Neural crest cell (in vitro differentiated cells): ENCODE data around the gene EGFL7. TPM values are rescaled to one million over a fixed set of nuclear protein-coding genes. Genes with fewer than 3 reads are reported as not detected.

Experiments
- DNase-seq: peaks from one replicate; pipeline ENCODE4 v3.0.0; 2021; ENCODE audit warnings: low read depth, mixed read lengths, low spot score
- H3K27ac Mint-ChIP-seq: one replicate; pipeline ENCODE4 v1.8.0; 2021; ENCODE audit warnings: mild to moderate bottlenecking, mixed read lengths; ENCODE audit not compliant: unreplicated experiment
- H3K27me3 Mint-ChIP-seq: 2 replicates; pipeline ENCODE4 v1.8.0; 2021; ENCODE audit warnings: low read depth, mild to moderate bottlenecking, mixed read lengths
- H3K36me3 Mint-ChIP-seq: 2 replicates; pipeline ENCODE4 v1.8.0; 2021; ENCODE audit warnings: low read depth, mild to moderate bottlenecking, mixed read lengths
- H3K4me1 Mint-ChIP-seq: 2 replicates; pipeline ENCODE4 v1.8.0; 2021; ENCODE audit warnings: mixed read lengths
- H3K4me3 Mint-ChIP-seq: one replicate; pipeline ENCODE4 v1.8.0; 2021; ENCODE audit warnings: mild to moderate bottlenecking, mixed read lengths
- H3K9me3 Mint-ChIP-seq: 2 replicates; pipeline ENCODE4 v1.8.0; 2021; ENCODE audit warnings: mixed read lengths
- total RNA-seq: library from RNA; stranded (reverse); gene quantifications from 2 replicates; pipeline ENCODE4 v1.2.1, GENCODE V29; 2021
- TF ChIP-seq, protein P1 (sequence below): fragments of 200-600 bp; sonication (generic); conservative IDR thresholded peaks from 2 replicates; pipeline ENCODE4 v1.5.0; 2021; ENCODE audit warnings: antibody characterized with exemption, mild to moderate bottlenecking

The EGFL7 gene
- total RNA-seq, 1 donor from 2014 or later = 14.1 TPM

DNA sequence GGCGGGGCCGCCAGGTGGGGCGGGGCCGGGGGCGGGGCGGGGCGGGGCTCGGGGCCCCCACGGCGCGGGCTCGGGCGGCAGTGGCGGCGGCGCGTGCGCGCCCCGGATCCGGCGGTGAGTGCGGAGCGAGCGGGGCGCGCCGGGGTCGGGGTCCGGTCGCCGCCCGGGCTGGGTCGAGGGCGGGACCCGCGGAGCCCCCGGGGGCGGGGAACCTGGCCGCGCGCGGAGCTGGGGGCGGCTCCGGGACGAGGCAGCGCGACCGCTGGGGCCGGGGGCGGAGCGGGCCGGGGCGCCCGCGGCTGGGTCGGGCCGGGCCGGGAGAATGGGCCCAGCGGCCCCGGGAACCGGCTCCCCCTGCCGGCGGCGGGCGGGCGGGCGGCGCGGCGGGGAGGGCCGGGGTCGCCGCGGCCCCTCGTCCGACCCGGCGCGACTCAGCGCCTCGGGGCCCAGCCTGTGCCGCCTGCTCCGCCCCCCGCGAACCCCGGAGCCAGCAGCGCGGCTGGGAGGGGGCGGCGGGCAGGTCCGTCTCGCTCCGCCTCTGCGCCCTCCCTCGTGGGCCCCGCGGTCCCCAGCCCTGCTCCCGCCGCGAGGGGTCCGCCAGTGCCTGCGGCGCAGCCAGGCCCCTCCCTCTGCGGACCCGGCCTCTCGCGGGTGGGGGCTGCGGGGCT lies 3.1 kb downstream of the EGFL7 start:
- DNase-seq = no peak
- peaks cover 4% of the 10 kb centered on the region for H3K27me3 Mint-ChIP-seq
- H3K9me3 Mint-ChIP-seq = no peaks in the 10 kb centered on the region
- no peak overlapping the region for H3K4me3 Mint-ChIP-seq
- H3K36me3 Mint-ChIP-seq = no peaks in the 10 kb centered on the region
- no peaks in the 10 kb centered on the region for H3K4me1 Mint-ChIP-seq
- H3K27ac Mint-ChIP-seq = no peak overlapping the region
- TF ChIP-seq, protein P1, sequence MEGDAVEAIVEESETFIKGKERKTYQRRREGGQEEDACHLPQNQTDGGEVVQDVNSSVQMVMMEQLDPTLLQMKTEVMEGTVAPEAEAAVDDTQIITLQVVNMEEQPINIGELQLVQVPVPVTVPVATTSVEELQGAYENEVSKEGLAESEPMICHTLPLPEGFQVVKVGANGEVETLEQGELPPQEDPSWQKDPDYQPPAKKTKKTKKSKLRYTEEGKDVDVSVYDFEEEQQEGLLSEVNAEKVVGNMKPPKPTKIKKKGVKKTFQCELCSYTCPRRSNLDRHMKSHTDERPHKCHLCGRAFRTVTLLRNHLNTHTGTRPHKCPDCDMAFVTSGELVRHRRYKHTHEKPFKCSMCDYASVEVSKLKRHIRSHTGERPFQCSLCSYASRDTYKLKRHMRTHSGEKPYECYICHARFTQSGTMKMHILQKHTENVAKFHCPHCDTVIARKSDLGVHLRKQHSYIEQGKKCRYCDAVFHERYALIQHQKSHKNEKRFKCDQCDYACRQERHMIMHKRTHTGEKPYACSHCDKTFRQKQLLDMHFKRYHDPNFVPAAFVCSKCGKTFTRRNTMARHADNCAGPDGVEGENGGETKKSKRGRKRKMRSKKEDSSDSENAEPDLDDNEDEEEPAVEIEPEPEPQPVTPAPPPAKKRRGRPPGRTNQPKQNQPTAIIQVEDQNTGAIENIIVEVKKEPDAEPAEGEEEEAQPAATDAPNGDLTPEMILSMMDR = no peak

DNA sequence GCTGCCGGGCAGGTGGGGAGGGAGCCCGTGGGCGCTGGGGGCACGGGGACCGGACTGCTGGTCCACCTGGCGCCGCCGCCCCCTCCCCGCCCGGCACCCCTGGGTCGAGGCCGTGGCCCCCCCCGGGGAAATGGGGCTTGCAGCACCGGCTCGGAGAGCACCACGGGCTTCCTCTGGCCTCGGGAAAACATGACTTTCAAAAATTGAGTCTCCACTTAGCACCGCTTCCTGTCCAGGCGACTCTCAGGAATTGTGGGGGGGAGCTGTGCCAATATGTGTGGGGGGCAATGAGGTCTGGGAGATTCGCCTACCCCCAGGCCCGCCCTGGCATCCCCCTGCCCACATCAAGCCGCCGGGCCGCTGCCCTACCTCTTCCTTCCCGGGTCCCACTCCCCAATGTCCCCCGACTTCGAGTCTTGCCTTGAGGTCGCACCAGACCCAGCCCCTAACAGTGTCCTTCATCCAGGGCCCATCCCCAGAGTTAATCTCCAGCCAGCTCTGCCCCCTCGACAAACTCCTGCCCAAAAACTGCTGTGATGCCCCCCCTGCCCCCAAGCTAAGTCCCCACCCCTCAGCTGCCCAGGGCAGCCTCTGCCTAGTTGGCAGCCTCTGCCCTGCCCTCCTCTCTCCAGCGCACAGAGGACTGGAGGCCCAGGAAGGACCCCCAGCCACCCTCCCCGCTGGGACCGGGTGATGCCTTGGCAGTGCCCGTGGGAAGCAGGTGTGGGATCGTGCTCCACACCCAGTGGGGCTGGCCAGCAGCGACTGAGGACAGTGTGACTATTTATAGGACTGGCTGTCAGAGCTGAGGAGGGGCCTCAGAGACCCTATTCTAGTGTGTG lies 3.9 kb downstream of the EGFL7 start:
- Mint-ChIP-seq H3K4me3 (peak overlapping the region; percentile 61), H3K36me3 (no peaks in the 10 kb centered on the region), H3K27ac (peak overlapping the region; percentile 57), H3K4me1 (no peaks in the 10 kb centered on the region), H3K9me3 (no peaks in the 10 kb centered on the region), H3K27me3 (peaks cover 4% of the 10 kb centered on the region)
- TF ChIP-seq, protein P1 = no peak
- DNase-seq = no peak

DNA sequence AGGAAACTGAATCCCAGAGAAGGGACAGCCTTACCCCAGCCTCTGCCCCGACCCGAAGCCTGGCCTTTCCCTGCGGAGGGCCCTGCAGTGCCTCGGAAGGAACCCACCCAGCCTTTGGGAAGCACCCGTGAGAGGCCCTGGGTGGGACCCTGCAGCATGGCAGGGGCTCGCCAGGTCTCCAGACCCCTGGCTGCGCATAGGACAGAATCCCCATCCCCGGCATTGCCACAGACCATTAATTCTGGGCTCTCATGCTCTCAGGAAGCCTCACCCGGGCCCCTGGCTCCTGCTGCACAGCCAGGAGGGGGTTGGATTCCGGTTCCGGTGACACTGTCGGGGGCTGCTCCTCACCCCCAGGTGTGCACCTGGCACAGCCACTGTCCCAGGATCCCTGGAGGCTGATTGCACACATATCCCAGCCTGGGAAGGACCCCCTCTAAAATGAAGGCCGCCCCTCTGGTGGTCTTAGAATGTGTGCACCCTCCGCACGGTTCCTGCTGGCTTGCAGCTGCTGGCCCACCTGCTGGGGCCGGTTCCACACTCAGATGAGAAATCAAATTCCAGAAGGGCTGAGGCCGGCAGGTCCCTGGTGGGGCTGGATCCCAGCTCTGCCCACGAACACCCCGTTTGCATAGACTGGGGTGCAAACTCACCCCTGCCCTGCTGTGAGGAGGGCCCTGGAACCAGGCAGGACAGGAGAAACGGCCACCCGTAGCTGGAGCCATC lies 4.7 kb downstream of the EGFL7 start:
- Mint-ChIP-seq H3K4me1 (no peaks in the 10 kb centered on the region), H3K36me3 (no peaks in the 10 kb centered on the region), H3K27ac (no peak overlapping the region), H3K9me3 (no peaks in the 10 kb centered on the region), H3K27me3 (peaks cover 4% of the 10 kb centered on the region), H3K4me3 (no peak overlapping the region)
- DNase-seq = no peak
- TF ChIP-seq, protein P1 = no peak

DNA sequence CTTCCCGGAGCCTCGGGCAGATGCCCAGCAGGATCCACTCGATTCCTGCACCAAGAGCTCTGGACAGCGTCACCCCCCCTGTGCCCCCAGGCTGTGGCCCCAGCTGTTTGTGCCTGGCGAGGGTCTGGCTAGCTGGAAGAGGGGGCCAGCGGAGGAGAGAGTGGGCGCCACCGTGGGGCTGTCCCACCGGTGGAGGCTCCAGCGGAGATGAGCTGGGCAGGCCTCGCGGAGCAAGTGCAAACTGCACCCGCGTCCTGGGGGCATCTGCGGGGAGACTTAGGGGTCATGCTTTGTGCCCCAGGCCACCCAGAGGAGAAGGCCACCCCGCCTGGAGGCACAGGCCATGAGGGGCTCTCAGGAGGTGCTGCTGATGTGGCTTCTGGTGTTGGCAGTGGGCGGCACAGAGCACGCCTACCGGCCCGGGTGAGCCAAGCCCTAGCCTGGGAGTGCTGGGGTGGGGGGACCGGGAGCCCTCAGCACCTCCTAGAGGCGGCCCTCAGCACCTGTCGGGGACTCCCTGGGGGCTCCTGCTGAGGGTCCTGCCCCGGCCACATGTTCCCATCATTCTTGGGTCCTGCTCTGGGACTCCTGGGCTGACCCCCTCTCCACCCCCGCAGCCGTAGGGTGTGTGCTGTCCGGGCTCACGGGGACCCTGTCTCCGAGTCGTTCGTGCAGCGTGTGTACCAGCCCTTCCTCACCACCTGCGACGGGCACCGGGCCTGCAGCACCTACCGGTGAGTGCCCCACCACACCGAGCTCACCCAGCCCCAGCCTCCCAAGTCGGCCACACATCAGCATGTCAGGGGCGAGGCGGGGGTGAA lies 5.4 kb downstream of the EGFL7 start:
- Mint-ChIP-seq H3K27me3 (peaks cover 4% of the 10 kb centered on the region), H3K27ac (no peak overlapping the region), H3K4me1 (no peaks in the 10 kb centered on the region), H3K4me3 (no peak overlapping the region), H3K9me3 (no peaks in the 10 kb centered on the region), H3K36me3 (no peaks in the 10 kb centered on the region)
- no peak for DNase-seq
- TF ChIP-seq, protein P1 = no peak
